BLaER1 treated with 17β-estradiol and CSF1 and Interleukin-3, amounts not matched to agents 10 nM and 100 nM (cell line): ENCODE data around the gene H1-8.
A peak's percentile ranks its signal among the peaks of the same experiment; 100 is the strongest.

Experiments used
- H3K27ac ChIP-seq, 11 experiments: shearing (Covaris generic); formaldehyde crosslinking; 2 replicates each; pipeline ENCODE4 v1.8.1; 2022
- H3K27me3 ChIP-seq, 11 experiments: shearing (Covaris generic); formaldehyde crosslinking; 2 replicates each; pipeline ENCODE4 v1.8.1; 2022
- H3K36me3 ChIP-seq, 11 experiments: shearing (Covaris generic); formaldehyde crosslinking; 2 replicates each; pipeline ENCODE4 v1.8.1; 2022
- H3K4me1 ChIP-seq, 10 experiments: shearing (Covaris generic); formaldehyde crosslinking; 2 replicates each; pipeline ENCODE4 v1.8.1; 2022
- H3K4me2 ChIP-seq, 11 experiments: shearing (Covaris generic); formaldehyde crosslinking; 2 replicates each; pipeline ENCODE4 v1.8.1; 2022
- H3K4me3 ChIP-seq, 10 experiments: shearing (Covaris generic); formaldehyde crosslinking; 2 replicates each; pipeline ENCODE4 v1.8.1; 2022
- H3K9ac ChIP-seq, 11 experiments: shearing (Covaris generic); formaldehyde crosslinking; 2 replicates each; pipeline ENCODE4 v1.8.1; 2022
- H3K9me3 ChIP-seq, 11 experiments: shearing (Covaris generic); formaldehyde crosslinking; replicated peaks in 1 of 11; 2 replicates each; pipeline ENCODE4 v1.8.1; 2022
- H4K20me1 ChIP-seq, 11 experiments: shearing (Covaris generic); formaldehyde crosslinking; 2 replicates each; pipeline ENCODE4 v1.8.1; 2022
- Cebpa-rat ChIP-seq, 11 experiments: shearing (Covaris generic); IDR thresholded peaks; 2 replicates each; pipeline ENCODE4 v1.8.1; 2022

Gene H1-8

DNA sequence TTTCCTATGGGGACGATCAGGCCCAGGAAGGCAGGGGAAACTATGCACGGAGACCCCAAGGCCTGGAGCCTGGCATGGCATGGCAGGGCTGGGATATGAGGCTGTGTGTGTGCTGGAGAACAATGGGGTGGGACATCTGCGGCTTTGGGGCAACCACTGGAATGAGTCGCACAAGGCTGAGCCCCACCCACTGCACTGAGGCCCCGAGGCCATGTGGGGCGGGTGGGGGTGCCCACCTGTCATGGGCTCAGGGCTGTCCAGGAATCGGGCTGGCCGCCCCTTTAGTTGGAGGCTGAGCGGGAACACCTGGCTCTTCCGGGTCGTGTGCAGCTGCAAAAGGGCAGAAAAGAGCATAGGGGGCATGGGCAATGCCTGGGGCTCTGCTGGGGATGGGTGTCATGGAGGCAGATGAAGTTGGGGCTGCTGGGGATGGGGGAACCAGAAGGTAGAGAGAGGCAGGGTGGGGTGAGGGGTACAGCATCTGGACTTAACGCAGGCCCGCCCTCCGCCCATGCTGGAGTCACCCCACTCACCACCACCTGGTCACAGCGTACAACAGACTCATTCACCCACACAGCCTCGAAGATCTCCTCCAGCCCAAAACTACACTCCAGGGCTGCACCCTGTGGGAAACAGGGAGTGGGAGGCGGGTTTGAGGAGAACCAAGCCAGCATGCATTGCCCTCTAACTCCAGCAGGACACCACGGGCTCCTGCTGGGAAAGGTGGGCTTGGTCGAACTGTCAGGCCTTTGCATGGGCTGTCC lies 32.4 kb downstream of the H1-8 start:
- Histone ChIP-seq H3K27me3 (no peaks in the 10 kb centered on the region), H3K4me2 (peak overlapping the region; percentile 80 to 98 (median 88)), H4K20me1 (peaks cover 0 to 52% (median 0%) of the 10 kb centered on the region in 11 experiments; a peak in 7 of 22 replicates), H3K9me3 (no peaks in the 10 kb centered on the region), H3K4me1 (peaks cover 64 to 97% (median 85%) of the 10 kb centered on the region in 10 experiments), H3K36me3 (peaks cover 42 to 92% (median 53%) of the 10 kb centered on the region in 11 experiments), H3K27ac (peak overlapping the region; percentile 80 to 97 (median 93); a peak in 21 of 22 replicates), H3K9ac (peak overlapping the region; percentile 57 to 91 (median 82)), H3K4me3 (peak overlapping the region in 2 of 10 experiments; percentile 22 to 69; a peak in 3 of 20 replicates)
- no peak for TF ChIP-seq Cebpa-rat (IDR thresholded peaks at IDR 0.05)

DNA sequence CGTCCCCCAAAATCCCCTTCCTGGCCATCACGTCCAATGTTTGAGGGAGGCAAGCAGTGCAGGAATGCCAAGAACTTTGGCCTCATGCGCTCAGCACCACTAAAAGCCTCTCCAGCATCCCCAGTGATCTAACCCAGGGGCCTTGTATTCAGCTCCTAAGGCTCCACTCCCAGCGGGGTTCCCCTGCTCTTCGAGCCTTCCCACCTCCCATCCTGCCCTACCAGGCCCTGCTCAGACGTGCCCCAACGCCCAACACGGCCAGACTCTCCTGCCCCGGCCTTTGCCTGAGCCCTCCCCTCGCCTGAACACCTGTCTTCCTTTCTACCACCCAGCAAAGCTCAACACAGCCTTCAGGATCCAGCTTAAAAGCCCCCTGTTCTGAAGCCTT lies 33.0 kb downstream of the H1-8 start:
- Histone ChIP-seq H3K4me3 (peak overlapping the region in 3 of 10 experiments; percentile 8 to 69 (median 39); a peak in 3 of 20 replicates), H3K36me3 (peaks cover 38 to 92% (median 53%) of the 10 kb centered on the region in 11 experiments), H3K27ac (peak overlapping the region; percentile 80 to 97 (median 93); a peak in 21 of 22 replicates), H3K9me3 (no peaks in the 10 kb centered on the region), H3K9ac (peak overlapping the region; percentile 57 to 91 (median 82); a peak in 20 of 22 replicates), H3K4me1 (peaks cover 69 to 98% (median 88%) of the 10 kb centered on the region in 10 experiments), H3K27me3 (no peaks in the 10 kb centered on the region), H3K4me2 (peak overlapping the region; percentile 80 to 98 (median 88)), H4K20me1 (peaks cover 0 to 52% (median 0%) of the 10 kb centered on the region in 11 experiments; a peak in 7 of 22 replicates)
- TF ChIP-seq Cebpa-rat (IDR thresholded peaks at IDR 0.05) = no peak

DNA sequence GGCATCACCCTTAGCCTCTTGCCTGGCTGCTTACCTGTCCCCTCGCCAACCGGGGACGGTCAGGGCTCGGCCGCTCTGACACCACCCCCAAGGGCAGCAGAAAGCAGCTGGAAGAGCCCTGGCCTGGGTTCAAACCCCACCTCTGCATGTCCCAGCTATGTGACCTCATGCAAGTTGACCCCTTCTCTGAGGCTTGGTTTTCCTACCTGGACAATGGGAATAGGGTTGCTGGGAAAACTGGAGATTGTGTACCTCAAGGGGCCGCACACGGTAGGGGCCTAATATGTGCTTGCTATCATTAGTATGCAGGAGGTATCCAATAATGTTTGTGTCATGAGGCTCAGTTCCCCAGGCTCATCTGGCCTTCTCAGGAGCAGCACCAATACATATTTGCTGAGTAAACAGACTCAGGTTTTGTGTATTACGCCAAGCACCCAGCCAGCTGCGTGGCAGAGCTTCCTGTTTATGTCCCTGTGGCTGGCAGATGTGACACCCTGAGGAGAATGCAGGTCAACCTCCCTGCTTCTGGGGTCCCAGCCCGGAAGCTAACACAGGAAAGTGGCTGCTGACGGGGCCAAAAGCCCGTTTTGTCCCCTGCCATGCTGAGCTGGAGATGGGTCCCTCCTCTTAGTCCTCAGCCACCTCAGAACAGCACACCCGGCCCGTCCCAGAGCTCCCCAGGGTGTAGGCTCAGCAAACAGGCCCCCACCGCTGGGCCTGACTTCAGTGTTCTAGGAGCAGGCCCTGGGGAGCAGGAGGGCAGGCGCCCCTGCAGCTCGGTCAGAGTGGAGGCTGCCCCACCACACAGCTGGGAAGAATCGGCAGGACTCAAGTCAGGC lies 33.8 kb downstream of the H1-8 start:
- peak overlapping the region; percentile 80 to 97 (median 93) for H3K27ac ChIP-seq
- H3K4me1 ChIP-seq = peaks cover 77 to 100% (median 93%) of the 10 kb centered on the region in 10 experiments
- H3K27me3 ChIP-seq = no peaks in the 10 kb centered on the region
- H3K9ac ChIP-seq = peak overlapping the region; percentile 75 to 91 (median 82)
- peaks cover 0 to 52% (median 0%) of the 10 kb centered on the region in 11 experiments; a peak in 6 of 22 replicates for H4K20me1 ChIP-seq
- peaks cover 36 to 92% (median 53%) of the 10 kb centered on the region in 11 experiments for H3K36me3 ChIP-seq
- no peaks in the 10 kb centered on the region for H3K9me3 ChIP-seq
- peak overlapping the region; percentile 80 to 98 (median 88) for H3K4me2 ChIP-seq
- H3K4me3 ChIP-seq = peak overlapping the region in 4 of 10 experiments; percentile 16 to 69 (median 59); a peak in 6 of 20 replicates
- TF ChIP-seq Cebpa-rat (IDR thresholded peaks at IDR 0.05) = peak in 2 of 11 experiments; percentile 17 to 30; a peak in 2 of 22 replicates

DNA sequence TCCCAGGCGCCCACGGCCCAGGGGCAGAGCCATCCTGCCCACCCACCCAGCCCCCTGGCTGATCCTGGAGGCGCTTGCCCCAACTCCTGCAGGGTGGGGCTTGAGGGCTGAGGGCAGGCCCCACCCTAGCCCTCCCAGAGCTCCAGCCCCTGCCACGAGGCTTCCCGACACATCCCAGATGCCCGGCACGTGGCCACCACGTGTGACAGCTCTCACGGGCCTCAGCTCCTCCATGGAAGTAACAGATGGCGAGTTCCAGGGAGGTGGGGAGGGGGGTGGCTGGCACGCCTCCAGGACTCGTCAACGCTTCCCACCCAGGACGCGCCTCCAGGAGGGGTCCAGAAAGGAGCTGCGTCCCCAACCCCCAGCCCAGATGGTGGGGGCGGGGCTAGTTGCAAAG lies 34.4 kb downstream of the H1-8 start:
- Histone ChIP-seq H3K27me3 (no peaks in the 10 kb centered on the region), H3K27ac (peak overlapping the region; percentile 80 to 97 (median 93)), H3K4me3 (peak overlapping the region in 8 of 10 experiments; percentile 20 to 69 (median 51); a peak in 15 of 20 replicates), H4K20me1 (peaks cover 0 to 52% (median 0%) of the 10 kb centered on the region in 11 experiments; a peak in 7 of 22 replicates), H3K9me3 (no peaks in the 10 kb centered on the region), H3K4me2 (peak overlapping the region; percentile 80 to 98 (median 91)), H3K36me3 (peaks cover 38 to 92% (median 53%) of the 10 kb centered on the region in 11 experiments; a peak in 21 of 22 replicates), H3K4me1 (peaks cover 83 to 100% (median 99%) of the 10 kb centered on the region in 10 experiments), H3K9ac (peak overlapping the region; percentile 75 to 91 (median 82))
- no peak for TF ChIP-seq Cebpa-rat (IDR thresholded peaks at IDR 0.05)

DNA sequence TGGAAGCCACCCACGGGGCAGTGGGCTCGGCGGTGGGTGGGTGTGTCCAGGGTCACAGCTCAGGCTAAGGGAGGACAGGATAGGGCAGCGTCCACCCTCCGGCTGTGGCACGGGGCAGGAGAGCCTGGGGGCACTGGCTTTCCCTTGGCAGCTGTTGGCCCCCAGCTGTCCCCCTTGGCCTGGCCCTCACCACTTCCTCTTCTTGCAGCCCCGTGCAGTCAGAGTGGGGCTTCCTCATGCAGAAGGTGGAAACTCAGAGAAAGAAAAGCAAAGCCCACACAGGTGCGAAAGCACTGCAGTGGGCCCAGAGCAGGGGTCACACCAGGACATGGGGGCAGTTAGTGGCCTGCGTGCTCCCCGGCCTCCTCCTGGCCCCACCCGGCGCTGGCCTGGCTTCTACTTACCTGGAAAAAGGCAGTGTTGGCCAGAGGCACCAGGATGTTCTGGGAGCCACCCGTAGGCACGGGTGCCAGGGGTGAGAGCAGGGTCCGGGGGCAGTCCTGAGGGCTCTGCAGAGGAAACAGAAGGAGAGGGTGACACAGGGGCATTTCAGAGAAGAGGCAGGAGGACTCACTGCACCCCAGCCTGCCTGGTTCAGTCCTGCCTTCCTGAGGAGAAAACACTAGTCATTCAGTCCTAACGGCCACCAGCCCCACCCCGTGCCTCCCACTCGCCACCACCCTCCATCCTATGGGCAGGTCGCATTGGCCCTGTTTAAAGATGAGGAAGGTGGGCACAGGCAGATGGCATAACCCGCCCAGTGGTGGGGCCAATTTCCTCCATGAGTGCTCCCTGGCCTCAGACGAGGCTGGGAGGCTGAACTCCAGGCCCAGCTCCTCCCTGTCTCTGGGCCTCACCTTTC lies 35.2 kb downstream of the H1-8 start:
- peaks cover 0 to 52% (median 4%) of the 10 kb centered on the region in 11 experiments; a peak in 8 of 22 replicates for H4K20me1 ChIP-seq
- peak overlapping the region; percentile 75 to 91 (median 82) for H3K9ac ChIP-seq

DNA sequence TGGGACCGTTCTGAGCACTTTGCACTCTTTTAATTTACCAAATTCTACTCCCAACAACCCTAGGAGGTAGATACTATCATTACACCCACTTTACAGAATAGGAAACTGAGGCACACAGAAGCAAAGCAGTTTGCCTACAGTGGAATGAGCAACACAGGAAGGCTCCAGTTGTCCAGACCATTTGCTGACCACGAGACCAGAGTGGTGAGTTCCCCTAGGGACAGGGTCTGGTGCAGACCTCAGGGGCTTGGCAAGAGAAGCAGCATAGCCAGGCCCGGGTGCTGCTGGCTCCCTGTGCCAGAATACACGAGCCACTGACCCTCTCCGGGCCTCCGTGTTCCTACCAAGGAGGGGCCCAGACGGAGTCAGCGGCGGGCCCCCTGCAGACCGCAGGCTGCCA lies 37.0 kb downstream of the H1-8 start:
- Histone ChIP-seq H3K4me3 (no peak overlapping the region), H3K27ac (peak overlapping the region; percentile 30 to 97 (median 93); a peak in 18 of 22 replicates), H3K27me3 (no peaks in the 10 kb centered on the region), H4K20me1 (peaks cover 0 to 59% (median 5%) of the 10 kb centered on the region in 11 experiments; a peak in 11 of 22 replicates), H3K9ac (peak overlapping the region; percentile 1 to 91 (median 82); a peak in 15 of 22 replicates), H3K36me3 (peaks cover 32 to 92% (median 54%) of the 10 kb centered on the region in 11 experiments), H3K9me3 (no peaks in the 10 kb centered on the region), H3K4me1 (peaks cover 88 to 100% (median 96%) of the 10 kb centered on the region in 10 experiments), H3K4me2 (peak overlapping the region; percentile 80 to 98 (median 91))
- TF ChIP-seq Cebpa-rat (IDR thresholded peaks at IDR 0.05) = no peak

More for the DNA sequence above, 35.2 kb downstream of the H1-8 start:
- no peak for TF ChIP-seq Cebpa-rat (IDR thresholded peaks at IDR 0.05)
- no peaks in the 10 kb centered on the region for H3K27me3 ChIP-seq
- H3K36me3 ChIP-seq = peaks cover 31 to 92% (median 51%) of the 10 kb centered on the region in 11 experiments; a peak in 21 of 22 replicates
- peak overlapping the region; percentile 80 to 98 (median 91) for H3K4me2 ChIP-seq
- H3K9me3 ChIP-seq = no peaks in the 10 kb centered on the region
- H3K4me3 ChIP-seq = peak overlapping the region in 9 of 10 experiments; percentile 23 to 69 (median 50); a peak in 18 of 20 replicates
- H3K27ac ChIP-seq = peak overlapping the region; percentile 80 to 97 (median 93)
- H3K4me1 ChIP-seq = peaks cover 91 to 100% (median 100%) of the 10 kb centered on the region in 10 experiments

DNA sequence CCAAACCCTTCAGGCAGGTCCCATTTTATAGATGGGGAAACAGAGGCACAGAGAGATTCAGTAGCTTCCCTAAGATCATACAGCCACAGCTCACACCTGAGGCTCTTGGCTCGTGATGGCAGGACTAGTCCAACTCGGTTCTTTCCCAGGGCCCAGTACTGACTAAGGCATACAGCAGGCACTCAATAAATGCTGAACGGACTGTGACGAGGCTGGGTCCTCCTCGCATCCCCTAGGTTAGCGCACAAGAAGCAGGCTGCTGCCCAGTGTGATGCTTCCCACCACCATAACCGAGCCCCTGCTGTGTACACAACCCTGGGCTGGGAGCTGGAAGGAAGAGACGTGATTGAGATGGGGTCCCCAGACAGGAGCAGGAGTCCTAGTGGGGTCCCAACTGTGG lies 38.6 kb downstream of the H1-8 start:
- Histone ChIP-seq H3K27me3 (no peaks in the 10 kb centered on the region), H3K4me3 (no peak overlapping the region), H3K9ac (peak overlapping the region in 8 of 11 experiments; percentile 21 to 77 (median 40); a peak in 7 of 22 replicates), H3K36me3 (peaks cover 48 to 92% (median 70%) of the 10 kb centered on the region in 11 experiments), H3K27ac (peak overlapping the region in 8 of 11 experiments; percentile 38 to 97 (median 57); a peak in 15 of 22 replicates), H3K9me3 (no peaks in the 10 kb centered on the region), H3K4me2 (peak overlapping the region; percentile 46 to 96 (median 73); a peak in 15 of 22 replicates), H3K4me1 (peaks cover 72 to 94% (median 80%) of the 10 kb centered on the region in 10 experiments), H4K20me1 (peaks cover 0 to 75% (median 11%) of the 10 kb centered on the region in 11 experiments; a peak in 12 of 22 replicates)
- TF ChIP-seq Cebpa-rat (IDR thresholded peaks at IDR 0.05) = no peak
